ENCODE measurements around the gene SKIC8. TPM values are rescaled to one million over a fixed set of nuclear protein-coding genes. Genes with fewer than 3 reads are reported as not detected.

Gene SKIC8
- total and polyA plus RNA-seq, 2 experiments from 2014 or later = 60.6 to 70.2 TPM

DNA sequence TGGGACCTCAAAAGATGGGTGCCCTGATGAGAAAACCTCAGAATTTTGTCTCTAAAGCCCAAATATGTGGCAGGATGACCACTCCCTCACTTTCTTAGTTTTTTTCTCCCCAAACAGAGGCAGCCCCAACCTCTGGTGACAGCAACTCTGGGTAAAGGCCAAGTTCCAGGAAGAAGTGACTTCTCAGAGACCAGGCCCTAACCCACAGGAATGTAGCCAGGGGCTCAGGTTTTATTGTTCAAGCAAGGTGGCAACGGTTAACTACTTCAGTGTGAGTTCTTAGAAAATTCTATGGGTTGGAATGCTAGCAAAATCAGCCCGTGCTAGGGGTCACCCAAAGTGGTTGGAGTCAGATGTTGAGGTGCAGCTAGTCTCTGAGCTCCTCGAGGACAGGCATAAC, 40.2 kb downstream of the SKIC8 start:
- no peaks in the 10 kb centered on the region for H3K27me3 ChIP-seq
- no peak overlapping the region for H2AFZ ChIP-seq
- 74% methylated on average over 3 of the region's 3 CpGs for WGBS (ENCODE audit: low lambda C conversion rate, missing lambda C conversion rate)
- no peaks in the 10 kb centered on the region for H3K9me2 ChIP-seq (replicated peaks; ENCODE audit: insufficient read depth)
- H3K4me1 ChIP-seq (ENCODE audit: insufficient read depth) = no peaks in the 10 kb centered on the region
- H3K79me2 ChIP-seq = no peaks in the 10 kb centered on the region
- DNase-seq (ENCODE audit: low spot score) = no peak
- no peak overlapping the region for H3K4me3 ChIP-seq
- no peak overlapping the region for H3K27ac ChIP-seq
- no peaks in the 10 kb centered on the region for H3K9me3 ChIP-seq (ENCODE audit: low read depth)
- TF ChIP-seq, protein P1, sequence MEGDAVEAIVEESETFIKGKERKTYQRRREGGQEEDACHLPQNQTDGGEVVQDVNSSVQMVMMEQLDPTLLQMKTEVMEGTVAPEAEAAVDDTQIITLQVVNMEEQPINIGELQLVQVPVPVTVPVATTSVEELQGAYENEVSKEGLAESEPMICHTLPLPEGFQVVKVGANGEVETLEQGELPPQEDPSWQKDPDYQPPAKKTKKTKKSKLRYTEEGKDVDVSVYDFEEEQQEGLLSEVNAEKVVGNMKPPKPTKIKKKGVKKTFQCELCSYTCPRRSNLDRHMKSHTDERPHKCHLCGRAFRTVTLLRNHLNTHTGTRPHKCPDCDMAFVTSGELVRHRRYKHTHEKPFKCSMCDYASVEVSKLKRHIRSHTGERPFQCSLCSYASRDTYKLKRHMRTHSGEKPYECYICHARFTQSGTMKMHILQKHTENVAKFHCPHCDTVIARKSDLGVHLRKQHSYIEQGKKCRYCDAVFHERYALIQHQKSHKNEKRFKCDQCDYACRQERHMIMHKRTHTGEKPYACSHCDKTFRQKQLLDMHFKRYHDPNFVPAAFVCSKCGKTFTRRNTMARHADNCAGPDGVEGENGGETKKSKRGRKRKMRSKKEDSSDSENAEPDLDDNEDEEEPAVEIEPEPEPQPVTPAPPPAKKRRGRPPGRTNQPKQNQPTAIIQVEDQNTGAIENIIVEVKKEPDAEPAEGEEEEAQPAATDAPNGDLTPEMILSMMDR (IDR thresholded peaks at IDR 0.05; ENCODE audit: poor library complexity) = no peak
- TF ChIP-seq EZH2 (IDR thresholded peaks at IDR 0.05; ENCODE audit: borderline replicate concordance) (no peak), EZH2phosphoT487 (IDR thresholded peaks at IDR 0.05; ENCODE audit: low read depth, severe bottlenecking, unreplicated experiment) (no peak)
- H4K20me1 ChIP-seq (ENCODE audit: insufficient read depth, poor library complexity, severe bottlenecking) = no peaks in the 10 kb centered on the region
- no peaks in the 10 kb centered on the region for H3K36me3 ChIP-seq (replicated peaks; ENCODE audit: insufficient read depth, low read depth)
- H3K4me2 ChIP-seq = no peak overlapping the region

DNA sequence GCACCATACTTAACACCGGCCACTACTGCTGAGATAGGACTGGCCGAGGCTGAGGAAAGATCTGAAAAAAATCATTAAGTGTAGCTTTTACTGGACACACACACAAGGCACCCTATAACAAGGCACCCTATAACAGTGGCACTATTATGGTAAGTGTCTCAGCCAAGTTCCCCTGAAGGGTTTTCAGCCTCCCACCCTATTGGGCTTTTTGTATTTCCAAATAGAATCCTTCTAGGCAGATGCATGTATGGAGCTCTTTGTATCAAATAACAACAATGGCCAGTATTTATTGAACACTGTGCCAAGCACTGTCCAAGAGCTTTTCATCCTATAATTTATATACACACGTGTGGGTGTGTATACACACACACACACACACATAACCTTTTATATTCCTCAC, 41.7 kb downstream of the SKIC8 start:
- TF ChIP-seq, protein P1 (IDR thresholded peaks at IDR 0.05; ENCODE audit: poor library complexity) = no peak
- no peak for TF ChIP-seq EZH2phosphoT487 (IDR thresholded peaks at IDR 0.05; ENCODE audit: low read depth, severe bottlenecking, unreplicated experiment)
- no peak for TF ChIP-seq EZH2 (IDR thresholded peaks at IDR 0.05; ENCODE audit: borderline replicate concordance)
- Histone ChIP-seq H4K20me1 (ENCODE audit: insufficient read depth, poor library complexity, severe bottlenecking) (no peaks in the 10 kb centered on the region), H3K4me3 (no peak overlapping the region), H3K9me3 (ENCODE audit: low read depth) (no peaks in the 10 kb centered on the region), H3K27ac (no peak overlapping the region), H2AFZ (no peak overlapping the region), H3K4me2 (no peak overlapping the region), H3K9me2 (replicated peaks; ENCODE audit: insufficient read depth) (no peaks in the 10 kb centered on the region), H3K79me2 (no peaks in the 10 kb centered on the region), H3K27me3 (no peaks in the 10 kb centered on the region), H3K4me1 (ENCODE audit: insufficient read depth) (no peaks in the 10 kb centered on the region), H3K36me3 (replicated peaks; ENCODE audit: insufficient read depth, low read depth) (no peaks in the 10 kb centered on the region)
- WGBS (ENCODE audit: low lambda C conversion rate, missing lambda C conversion rate) = 87% methylated on average over 3 of the region's 3 CpGs
- no peak for DNase-seq (ENCODE audit: low spot score)

DNA sequence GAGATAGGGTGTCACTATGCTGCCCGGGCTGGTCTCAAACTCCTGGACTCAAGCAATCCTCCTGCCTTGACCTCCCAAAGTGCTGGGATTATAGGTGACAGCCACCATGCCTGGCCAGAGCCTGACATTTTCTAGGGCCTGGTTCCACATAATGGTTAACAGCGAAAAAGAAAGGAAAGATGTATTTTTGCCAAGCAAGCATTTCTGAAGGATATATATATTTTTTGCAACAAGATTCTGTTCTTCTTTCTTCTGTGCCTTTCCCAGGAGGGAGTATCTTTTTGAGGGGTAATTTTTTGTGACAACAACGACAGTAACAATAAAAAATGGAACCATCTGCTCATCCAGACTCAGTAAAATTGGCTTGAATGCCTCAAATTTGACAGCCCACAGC, 43.4 kb downstream of the SKIC8 start:
- Histone ChIP-seq H3K27me3 (no peaks in the 10 kb centered on the region), H3K4me1 (ENCODE audit: insufficient read depth) (no peaks in the 10 kb centered on the region), H2AFZ (no peak overlapping the region), H3K27ac (no peak overlapping the region), H3K9me2 (replicated peaks; ENCODE audit: insufficient read depth) (no peaks in the 10 kb centered on the region), H3K4me3 (no peak overlapping the region), H3K4me2 (no peak overlapping the region), H3K9me3 (ENCODE audit: low read depth) (no peaks in the 10 kb centered on the region), H3K79me2 (no peaks in the 10 kb centered on the region), H3K36me3 (replicated peaks; ENCODE audit: insufficient read depth, low read depth) (no peaks in the 10 kb centered on the region), H4K20me1 (ENCODE audit: insufficient read depth, poor library complexity, severe bottlenecking) (no peaks in the 10 kb centered on the region)
- WGBS (ENCODE audit: low lambda C conversion rate, missing lambda C conversion rate) = 87% methylated on average over 3 of the region's 3 CpGs
- no peak for DNase-seq (ENCODE audit: low spot score)
- no peak for TF ChIP-seq EZH2phosphoT487 (IDR thresholded peaks at IDR 0.05; ENCODE audit: low read depth, severe bottlenecking, unreplicated experiment)
- TF ChIP-seq, protein P1 (IDR thresholded peaks at IDR 0.05; ENCODE audit: poor library complexity) = no peak
- no peak for TF ChIP-seq EZH2 (IDR thresholded peaks at IDR 0.05; ENCODE audit: borderline replicate concordance)

Data from hepatocyte (in vitro differentiated cells).